Calu3 (cell line): ENCODE data around the gene NINL. TPM values are rescaled to one million over a fixed set of nuclear protein-coding genes. Genes with fewer than 3 reads are reported as not detected.

Experiments used
- BruUV-seq: library from RNA; stranded (reverse); fragments of 400-500 nt; replicated peaks from 2 replicates; lab custom pipeline; 2021; lab: Mats Ljungman, UMichigan
- CTCF ChIA-PET: fragments of 300-600 bp; sonication (Branson Sonifier 250); formaldehyde crosslinking; loops from one replicate; lab custom pipeline; 2022; ENCODE audit warnings: antibody characterized with exemption; lab: Charles Lee
- DNase-seq: peaks from one replicate; pipeline ENCODE4 v3.0.0; 2022
- H3K27ac Mint-ChIP-seq: one replicate; pipeline ENCODE4 v1.8.0; 2022; ENCODE audit warnings: mixed read lengths; ENCODE audit not compliant: unreplicated experiment
- H3K27me3 Mint-ChIP-seq: one replicate; pipeline ENCODE4 v1.8.0; 2022; ENCODE audit warnings: mixed read lengths; ENCODE audit not compliant: unreplicated experiment
- H3K36me3 Mint-ChIP-seq: one replicate; pipeline ENCODE4 v1.8.0; 2022; ENCODE audit warnings: mild to moderate bottlenecking, moderate library complexity, mixed read lengths; ENCODE audit not compliant: insufficient read depth, unreplicated experiment
- H3K4me1 Mint-ChIP-seq: one replicate; pipeline ENCODE4 v1.8.0; 2022; ENCODE audit warnings: mild to moderate bottlenecking, low read depth, mixed read lengths; ENCODE audit not compliant: unreplicated experiment
- H3K4me3 Mint-ChIP-seq: one replicate; pipeline ENCODE4 v1.8.0; 2022; ENCODE audit warnings: mild to moderate bottlenecking, low read depth, moderate library complexity, mixed read lengths; ENCODE audit not compliant: unreplicated experiment
- H3K9me3 Mint-ChIP-seq: one replicate; pipeline ENCODE4 v1.8.0; 2022; ENCODE audit warnings: low read depth, mixed read lengths; ENCODE audit not compliant: unreplicated experiment
- intact Hi-C: fragments of 100-400 bp; cut with micrococcal nuclease; formaldehyde crosslinking; loops from one replicate; pipeline ENCODE4 v1.10.0; 2022; ENCODE audit not compliant: unreplicated experiment
- total RNA-seq: library from RNA; stranded (reverse); gene quantifications from 2 replicates; pipeline ENCODE4 v1.2.3, GENCODE V29; 2022
- TF ChIP-seq, protein P1 (sequence below): fragments of 200-600 bp; IDR thresholded peaks from one replicate; pipeline ENCODE4 v1.8.0; 2022; ENCODE audit warnings: antibody characterized with exemption; ENCODE audit not compliant: unreplicated experiment

Gene NINL
- total RNA-seq, 1 experiment from 2014 or later, result 9.1 TPM

DNA sequence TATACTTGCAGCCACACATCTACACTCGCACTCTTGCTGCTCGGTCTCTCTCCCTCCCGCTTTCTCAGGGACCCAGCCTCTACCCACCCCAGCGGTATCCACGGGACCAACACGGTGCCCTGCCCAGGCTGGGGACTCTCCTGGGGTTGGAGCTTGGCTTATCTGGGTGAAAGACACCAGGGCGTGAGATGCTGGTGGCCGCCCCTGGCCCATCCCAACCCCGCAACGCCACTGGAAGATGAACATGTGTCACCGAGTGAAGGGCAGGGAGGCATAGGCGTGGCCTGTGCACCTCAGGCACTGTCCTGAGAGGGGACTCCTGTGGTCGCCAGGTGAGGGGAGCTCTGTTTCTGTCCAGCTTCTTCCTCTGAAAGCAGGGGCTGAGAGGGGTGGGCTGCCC is 47.4 kb downstream of the NINL start:
- Mint-ChIP-seq H3K4me3 (no peak overlapping the region), H3K9me3 (no peaks in the 10 kb centered on the region), H3K4me1 (peaks cover 5% of the 10 kb centered on the region), H3K36me3 (no peaks in the 10 kb centered on the region), H3K27ac (no peak overlapping the region), H3K27me3 (no peaks in the 10 kb centered on the region)
- TF ChIP-seq, protein P1, sequence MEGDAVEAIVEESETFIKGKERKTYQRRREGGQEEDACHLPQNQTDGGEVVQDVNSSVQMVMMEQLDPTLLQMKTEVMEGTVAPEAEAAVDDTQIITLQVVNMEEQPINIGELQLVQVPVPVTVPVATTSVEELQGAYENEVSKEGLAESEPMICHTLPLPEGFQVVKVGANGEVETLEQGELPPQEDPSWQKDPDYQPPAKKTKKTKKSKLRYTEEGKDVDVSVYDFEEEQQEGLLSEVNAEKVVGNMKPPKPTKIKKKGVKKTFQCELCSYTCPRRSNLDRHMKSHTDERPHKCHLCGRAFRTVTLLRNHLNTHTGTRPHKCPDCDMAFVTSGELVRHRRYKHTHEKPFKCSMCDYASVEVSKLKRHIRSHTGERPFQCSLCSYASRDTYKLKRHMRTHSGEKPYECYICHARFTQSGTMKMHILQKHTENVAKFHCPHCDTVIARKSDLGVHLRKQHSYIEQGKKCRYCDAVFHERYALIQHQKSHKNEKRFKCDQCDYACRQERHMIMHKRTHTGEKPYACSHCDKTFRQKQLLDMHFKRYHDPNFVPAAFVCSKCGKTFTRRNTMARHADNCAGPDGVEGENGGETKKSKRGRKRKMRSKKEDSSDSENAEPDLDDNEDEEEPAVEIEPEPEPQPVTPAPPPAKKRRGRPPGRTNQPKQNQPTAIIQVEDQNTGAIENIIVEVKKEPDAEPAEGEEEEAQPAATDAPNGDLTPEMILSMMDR, result no peak
- BruUV-seq, result no TSS peak
- DNase-seq, result no peak
- CTCF ChIA-PET, result no interaction called here
- intact Hi-C loops, result no loop called here

DNA sequence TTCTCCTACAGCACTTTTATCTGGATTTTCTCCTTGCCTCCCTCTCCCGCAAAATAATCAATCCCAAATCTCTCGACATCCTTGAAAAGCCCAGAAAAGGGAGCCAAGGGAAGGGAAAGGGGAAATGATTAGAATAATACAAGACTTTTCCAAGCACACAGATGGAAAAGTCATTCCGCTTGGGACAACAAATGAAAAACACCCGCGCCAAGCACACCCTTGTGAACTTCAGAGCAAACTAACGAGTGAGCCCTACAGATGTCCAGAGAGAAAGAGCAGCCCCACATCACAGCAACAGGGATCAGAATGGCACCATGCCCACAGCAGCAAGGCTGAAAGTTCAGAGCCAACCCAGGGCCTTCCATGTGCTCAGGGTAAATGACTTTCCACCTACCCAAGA is 49.6 kb downstream of the NINL start:
- BruUV-seq, result no TSS peak
- DNase-seq, result no peak
- Mint-ChIP-seq H3K27me3 (no peaks in the 10 kb centered on the region), H3K9me3 (no peaks in the 10 kb centered on the region), H3K36me3 (no peaks in the 10 kb centered on the region), H3K4me3 (no peak overlapping the region), H3K4me1 (peaks cover 7% of the 10 kb centered on the region), H3K27ac (no peak overlapping the region)
- intact Hi-C loops, result no loop called here
- TF ChIP-seq, protein P1, result no peak
- CTCF ChIA-PET, result no interaction called here

GRCh38 chr20:25534845-25535244 is 50.5 kb downstream of the NINL start:
- no peaks in the 10 kb centered on the region for H3K9me3 Mint-ChIP-seq
- TF ChIP-seq, protein P1, result no peak
- BruUV-seq, result no TSS peak
- DNase-seq, result no peak
- intact Hi-C loops, result no loop called here
- CTCF ChIA-PET, result no interaction called here
- H3K4me1 Mint-ChIP-seq, result peaks cover 7% of the 10 kb centered on the region
- no peaks in the 10 kb centered on the region for H3K36me3 Mint-ChIP-seq
- no peaks in the 10 kb centered on the region for H3K27me3 Mint-ChIP-seq
- H3K4me3 Mint-ChIP-seq, result no peak overlapping the region
- no peak overlapping the region for H3K27ac Mint-ChIP-seq

- no peaks in the 10 kb centered on the region for H3K9me3 Mint-ChIP-seq
Measured at GRCh38 chr20:25533920-25534700, 51.2 kb downstream of the NINL start.

More at GRCh38 chr20:25533920-25534700, 51.2 kb downstream of the NINL start:
- no TSS peak for BruUV-seq
- TF ChIP-seq, protein P1, result no peak
- no peaks in the 10 kb centered on the region for H3K27me3 Mint-ChIP-seq
- H3K36me3 Mint-ChIP-seq, result no peaks in the 10 kb centered on the region
- CTCF ChIA-PET, result no interaction called here
- H3K4me3 Mint-ChIP-seq, result no peak overlapping the region
- intact Hi-C loops, result no loop called here
- no peak for DNase-seq
- H3K27ac Mint-ChIP-seq, result no peak overlapping the region
- peaks cover 7% of the 10 kb centered on the region for H3K4me1 Mint-ChIP-seq
